ENCODE data around the gene BEST1.

Gene BEST1

GRCh38 chr11:61950035-61950547, at the start of gene BEST1:
BEST1 (plus strand) TSS chr11:61950351; CDS start chr11:61951807, 1,456 bp downstream.
- no peak for DNase-seq (ENCODE audit: low read depth in 3 of 3)

GRCh38 chr11:61901397-61901796, 48.8 kb upstream of the BEST1 start:
- no peak for DNase-seq (ENCODE audit: low read depth in 3 of 3)

- no peak for DNase-seq (ENCODE audit: low read depth in 3 of 3)
These were observed 47.8 kb upstream of the BEST1 start for GRCh38 chr11:61902313-61902712.

GRCh38 chr11:61903845-61904244, 46.3 kb upstream of the BEST1 start:
- no peak for DNase-seq (ENCODE audit: low read depth in 3 of 3)

- DNase-seq (ENCODE audit: low read depth in 3 of 3) = no peak
These were observed 45.6 kb upstream of the BEST1 start for GRCh38 chr11:61904539-61905048.

- DNase-seq (ENCODE audit: low read depth in 3 of 3) = no peak
These were observed 45.0 kb upstream of the BEST1 start for GRCh38 chr11:61905067-61905696.

- no peak for DNase-seq (ENCODE audit: low read depth in 3 of 3)
These were observed 44.2 kb upstream of the BEST1 start for GRCh38 chr11:61905801-61906521.

- no peak for DNase-seq (ENCODE audit: low read depth in 3 of 3)
These were observed 43.6 kb upstream of the BEST1 start for GRCh38 chr11:61906522-61906909.

- DNase-seq (ENCODE audit: low read depth in 3 of 3) = no peak
These were observed 42.9 kb upstream of the BEST1 start for GRCh38 chr11:61907282-61907681.

- DNase-seq (ENCODE audit: low read depth in 3 of 3) = no peak
These were observed 42.1 kb upstream of the BEST1 start for GRCh38 chr11:61907871-61908729.

GRCh38 chr11:61908730-61909316, 41.3 kb upstream of the BEST1 start:
- DNase-seq (ENCODE audit: low read depth in 3 of 3) = no peak

GRCh38 chr11:61910187-61911127, 39.7 kb upstream of the BEST1 start:
- no peak for DNase-seq (ENCODE audit: low read depth in 3 of 3)

GRCh38 chr11:61911128-61911700, 38.9 kb upstream of the BEST1 start:
- DNase-seq (ENCODE audit: low read depth in 3 of 3) = no peak

- no peak for DNase-seq (ENCODE audit: low read depth in 3 of 3)
These were observed 38.2 kb upstream of the BEST1 start for GRCh38 chr11:61911701-61912529.

- DNase-seq (ENCODE audit: low read depth in 3 of 3) = no peak
These were observed 37.6 kb upstream of the BEST1 start for GRCh38 chr11:61912530-61912898.

- DNase-seq (ENCODE audit: low read depth in 3 of 3) = no peak
These were observed 37.0 kb upstream of the BEST1 start for GRCh38 chr11:61912991-61913698.

GRCh38 chr11:61913699-61914395, 36.3 kb upstream of the BEST1 start:
- no peak for DNase-seq (ENCODE audit: low read depth in 3 of 3)
